ENCODE measurements around the gene TLL2. TPM values are rescaled to one million over a fixed set of nuclear protein-coding genes. Genes with fewer than 3 reads are reported as not detected.
A peak's percentile ranks its signal among the peaks of the same experiment; 100 is the strongest.

Gene TLL2
- total RNA-seq, 2 donors from 2014 or later, result 0.24 to 0.96 TPM

- TF ChIP-seq CTCF (IDR thresholded peaks at IDR 0.05), result no peak
- no peak overlapping the region for H3K27ac ChIP-seq
- no peak overlapping the region for H3K4me3 ChIP-seq
- no peaks in the 10 kb centered on the region for H3K27me3 ChIP-seq
- H3K4me1 ChIP-seq, result peaks cover 0 to 6% of the 10 kb centered on the region in 2 donors
- DNase-seq (ENCODE audit: low spot score), result no peak
- no peaks in the 10 kb centered on the region for H3K36me3 ChIP-seq
- H3K9me3 ChIP-seq, result no peaks in the 10 kb centered on the region
These were observed 144.8 kb downstream of the TLL2 start for GRCh38 chr10:96368971-96369370.

- H3K4me1 ChIP-seq, result no peaks in the 10 kb centered on the region
- H3K4me3 ChIP-seq, result no peak overlapping the region
- H3K9me3 ChIP-seq, result no peaks in the 10 kb centered on the region
- H3K36me3 ChIP-seq, result no peaks in the 10 kb centered on the region
- peak overlapping the region; percentile 35 to 69 for H3K27ac ChIP-seq
- TF ChIP-seq CTCF (IDR thresholded peaks at IDR 0.05), result no peak
- DNase-seq (ENCODE audit: low spot score), result no peak
- no peaks in the 10 kb centered on the region for H3K27me3 ChIP-seq
These were observed 146.3 kb downstream of the TLL2 start for GRCh38 chr10:96367470-96367869.

- no peaks in the 10 kb centered on the region for H3K36me3 ChIP-seq
- H3K9me3 ChIP-seq, result no peaks in the 10 kb centered on the region
- no peak for TF ChIP-seq CTCF (IDR thresholded peaks at IDR 0.05)
- no peak overlapping the region for H3K4me3 ChIP-seq
- no peaks in the 10 kb centered on the region for H3K27me3 ChIP-seq
- no peak for DNase-seq (ENCODE audit: low spot score)
- peak overlapping the region in 1 of 2 donors; percentile 69 for H3K27ac ChIP-seq
- no peaks in the 10 kb centered on the region for H3K4me1 ChIP-seq
These were observed 147.2 kb downstream of the TLL2 start for GRCh38 chr10:96366508-96366907.

GRCh38 chr10:96365571-96365970 lies 148.2 kb downstream of the TLL2 start:
- Histone ChIP-seq H3K4me3 (no peak overlapping the region), H3K27me3 (no peaks in the 10 kb centered on the region), H3K9me3 (no peaks in the 10 kb centered on the region), H3K27ac (no peak overlapping the region), H3K4me1 (no peaks in the 10 kb centered on the region), H3K36me3 (no peaks in the 10 kb centered on the region)
- TF ChIP-seq CTCF (IDR thresholded peaks at IDR 0.05), result no peak
- no peak for DNase-seq (ENCODE audit: low spot score)

GRCh38 chr10:96360766-96361165 lies 153.0 kb downstream of the TLL2 start:
- Histone ChIP-seq H3K27me3 (no peaks in the 10 kb centered on the region), H3K36me3 (no peaks in the 10 kb centered on the region), H3K9me3 (no peaks in the 10 kb centered on the region), H3K4me3 (no peak overlapping the region), H3K27ac (no peak overlapping the region), H3K4me1 (no peaks in the 10 kb centered on the region)
- peak; percentile 11 for DNase-seq (ENCODE audit: low spot score)
- no peak for TF ChIP-seq CTCF (IDR thresholded peaks at IDR 0.05)

- H3K27me3 ChIP-seq, result no peaks in the 10 kb centered on the region
- no peak overlapping the region for H3K4me3 ChIP-seq
- TF ChIP-seq CTCF (IDR thresholded peaks at IDR 0.05), result no peak
- DNase-seq (ENCODE audit: low spot score), result peak; percentile 48
- H3K9me3 ChIP-seq, result no peaks in the 10 kb centered on the region
- no peaks in the 10 kb centered on the region for H3K36me3 ChIP-seq
- H3K4me1 ChIP-seq, result no peaks in the 10 kb centered on the region
- no peak overlapping the region for H3K27ac ChIP-seq
These were observed 153.4 kb downstream of the TLL2 start for GRCh38 chr10:96360331-96360730.
